Measurements from ENCODE around the gene IL1RN. TPM values are rescaled to one million over a fixed set of nuclear protein-coding genes. Genes with fewer than 3 reads are reported as not detected.

The IL1RN gene
- total and polyA plus RNA-seq, 3 donors from 2014 or later = 3.2 to 18.4 (median 5.6) TPM

GRCh38 chr2:113119111-113119510 lies 8.3 kb upstream of the IL1RN start:
- H3K4me3 ChIP-seq = no peak overlapping the region
- TF ChIP-seq POLR2A (IDR thresholded peaks at IDR 0.05) (no peak), CTCF (IDR thresholded peaks at IDR 0.05) (no peak)
- no peaks in the 10 kb centered on the region for H3K9me3 ChIP-seq
- intact Hi-C loops (cut with DNase I; ENCODE audit: low total_unique reads) = no loop called here
- no peaks in the 10 kb centered on the region for H3K27me3 ChIP-seq
- no peaks in the 10 kb centered on the region for H3K4me1 ChIP-seq
- WGBS, 2 donors = 83 to 90% methylated on average over 2 of the region's 2 CpGs
- H3K27ac ChIP-seq = no peak overlapping the region
- no peak for DNase-seq
- no peaks in the 10 kb centered on the region for H3K36me3 ChIP-seq (ENCODE audit: low read depth, missing control alignments)

- 63 to 83% methylated on average over 3 of the region's 3 CpGs for WGBS, 2 donors
- intact Hi-C loops (cut with DNase I; ENCODE audit: low total_unique reads) = no loop called here
- TF ChIP-seq POLR2A (IDR thresholded peaks at IDR 0.05) = no peak
- no peak for TF ChIP-seq CTCF (IDR thresholded peaks at IDR 0.05)
Measured at GRCh38 chr2:113120861-113121260, 6.5 kb upstream of the IL1RN start.

GRCh38 chr2:113122364-113122763 lies 5.0 kb upstream of the IL1RN start:
- Histone ChIP-seq H3K9me3 (no peaks in the 10 kb centered on the region), H3K27me3 (no peaks in the 10 kb centered on the region), H3K36me3 (ENCODE audit: low read depth, missing control alignments) (no peaks in the 10 kb centered on the region), H3K4me1 (no peaks in the 10 kb centered on the region), H3K4me3 (no peak overlapping the region), H3K27ac (no peak overlapping the region)
- intact Hi-C loops (cut with DNase I; ENCODE audit: low total_unique reads) = no loop called here
- TF ChIP-seq POLR2A (IDR thresholded peaks at IDR 0.05) = no peak
- no peak for TF ChIP-seq CTCF (IDR thresholded peaks at IDR 0.05)
- WGBS, 2 donors = 77 to 80% methylated on average over 4 of the region's 4 CpGs
- no peak for DNase-seq

More at GRCh38 chr2:113120861-113121260, 6.5 kb upstream of the IL1RN start:
- Histone ChIP-seq H3K4me1 (no peaks in the 10 kb centered on the region), H3K27ac (no peak overlapping the region), H3K9me3 (no peaks in the 10 kb centered on the region), H3K36me3 (ENCODE audit: low read depth, missing control alignments) (no peaks in the 10 kb centered on the region), H3K4me3 (no peak overlapping the region), H3K27me3 (no peaks in the 10 kb centered on the region)
- no peak for DNase-seq

- intact Hi-C loops (cut with DNase I; ENCODE audit: low total_unique reads) = no loop called here
- DNase-seq = no peak
Measured at GRCh38 chr2:113123726-113124125, 3.7 kb upstream of the IL1RN start.

More at GRCh38 chr2:113123726-113124125, 3.7 kb upstream of the IL1RN start:
- Histone ChIP-seq H3K9me3 (no peaks in the 10 kb centered on the region), H3K27me3 (no peaks in the 10 kb centered on the region), H3K36me3 (ENCODE audit: low read depth, missing control alignments) (no peaks in the 10 kb centered on the region), H3K4me1 (no peaks in the 10 kb centered on the region), H3K27ac (no peak overlapping the region), H3K4me3 (no peak overlapping the region)
- TF ChIP-seq POLR2A (IDR thresholded peaks at IDR 0.05) (no peak), CTCF (IDR thresholded peaks at IDR 0.05) (no peak)
- 82 to 86% methylated on average over 3 of the region's 3 CpGs for WGBS, 2 donors

Measured in testis (tissue), 3 donors.